Stimulated activated CD8-positive, alpha-beta memory T cell treated with anti-CD3 and anti-CD28 coated beads, Interleukin-15, amount 100 ng/mL, for 48 hours (primary cell): ENCODE data around the gene GIPC3.
"Not testable (repeated sequence)": the region's sequence is repeated elsewhere in the genome, so short reads cannot be mapped to it uniquely, and the experiment has no call there.

Source experiments
- DNase-seq, 2 donors: peaks; one replicate each; pipeline ENCODE4 v3.0.0-alpha.2; 2020; ENCODE audit warnings: low read depth in 2 of 2

Gene GIPC3

GRCh38 chr19:3576696-3577443 lies 8.4 kb upstream of the GIPC3 start:
- no peak for DNase-seq

- no peak for DNase-seq
Measured at GRCh38 chr19:3577723-3578344, 7.4 kb upstream of the GIPC3 start.

- DNase-seq = no peak
Measured at GRCh38 chr19:3578390-3578789, 6.9 kb upstream of the GIPC3 start.

DNA sequence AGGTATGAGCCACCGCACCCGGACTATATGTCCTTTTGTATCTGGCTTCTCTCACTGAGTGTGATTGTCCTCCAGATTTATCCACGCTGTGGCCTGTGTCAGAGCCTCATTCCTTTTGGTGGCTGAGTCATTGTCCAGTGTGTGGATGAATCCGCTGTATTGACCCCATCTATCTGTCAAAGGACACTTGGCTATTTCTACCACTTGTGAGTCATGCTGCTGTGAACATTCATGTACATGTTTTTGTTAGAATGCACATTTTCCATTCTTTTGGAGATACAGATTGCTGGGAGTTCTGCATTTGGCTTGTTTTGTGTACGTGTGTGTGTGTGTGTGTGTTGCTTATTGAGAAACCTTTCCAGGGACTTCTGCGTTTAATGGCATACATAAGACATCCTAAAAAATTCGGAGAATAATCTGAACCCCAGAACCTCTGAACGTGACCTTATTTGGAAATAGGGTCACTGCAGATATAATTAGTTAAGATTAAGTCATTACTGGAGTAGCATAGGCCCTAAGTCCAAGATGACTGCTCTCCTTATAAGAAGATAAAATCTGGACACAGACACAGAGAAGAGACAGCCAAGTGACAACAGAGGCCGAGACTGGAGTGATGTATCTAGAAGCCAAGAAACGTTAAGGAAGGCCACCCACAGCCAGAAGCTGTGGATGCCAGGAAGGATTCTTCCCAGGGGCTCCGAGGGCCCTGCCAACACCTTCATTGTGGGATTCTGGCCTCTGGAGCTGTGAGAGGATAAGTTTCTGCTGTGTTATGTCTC lies 4.9 kb upstream of the GIPC3 start:
- no peak for DNase-seq

- DNase-seq = not testable (repeated sequence)
Measured at GRCh38 chr19:3581792-3582191, 3.5 kb upstream of the GIPC3 start.

DNA sequence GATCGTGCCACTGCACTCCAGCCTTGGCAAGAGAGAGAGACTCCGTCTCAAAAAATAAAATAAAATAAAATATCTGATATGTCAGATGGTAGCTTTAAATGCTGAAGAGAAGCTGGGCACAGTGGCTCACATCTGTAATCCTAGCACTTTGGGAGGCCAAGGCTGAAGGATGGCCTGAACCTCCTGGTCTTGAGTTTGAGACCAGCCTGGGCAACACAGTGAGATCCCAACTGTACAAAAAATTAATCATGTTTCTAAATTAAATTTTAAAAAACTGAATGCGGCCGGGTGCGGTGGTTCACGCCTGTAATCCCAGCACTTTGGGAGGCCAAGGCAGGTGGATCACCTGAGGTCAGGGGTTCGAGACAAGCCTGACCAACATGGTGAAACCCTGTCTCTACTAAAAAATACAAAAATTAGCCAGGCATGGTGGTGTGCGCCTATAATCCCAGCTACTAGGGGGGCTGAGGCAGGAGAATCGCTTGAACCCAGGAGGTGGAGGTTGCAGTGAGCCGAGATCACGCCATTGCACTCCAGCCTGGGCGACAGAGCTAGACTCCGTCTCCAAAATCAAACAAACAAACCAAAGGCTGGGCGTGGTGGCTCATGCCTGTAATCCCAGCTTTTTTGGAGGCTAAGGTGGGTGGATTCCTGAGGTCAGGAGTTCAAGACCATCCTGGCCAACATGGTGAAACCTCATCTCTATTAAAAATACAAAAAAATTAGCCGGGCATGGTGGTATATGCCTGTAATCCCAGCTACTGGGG lies 1.1 kb upstream of the GIPC3 start:
- not testable (repeated sequence) for DNase-seq

GRCh38 chr19:3586127-3586626 lies 899 bp downstream of the GIPC3 start:
- no peak for DNase-seq

GRCh38 chr19:3586707-3587346 lies 1.5 kb downstream of the GIPC3 start:
- no peak for DNase-seq

GRCh38 chr19:3589439-3589838 lies 4.2 kb downstream of the GIPC3 start:
- no peak for DNase-seq

DNA sequence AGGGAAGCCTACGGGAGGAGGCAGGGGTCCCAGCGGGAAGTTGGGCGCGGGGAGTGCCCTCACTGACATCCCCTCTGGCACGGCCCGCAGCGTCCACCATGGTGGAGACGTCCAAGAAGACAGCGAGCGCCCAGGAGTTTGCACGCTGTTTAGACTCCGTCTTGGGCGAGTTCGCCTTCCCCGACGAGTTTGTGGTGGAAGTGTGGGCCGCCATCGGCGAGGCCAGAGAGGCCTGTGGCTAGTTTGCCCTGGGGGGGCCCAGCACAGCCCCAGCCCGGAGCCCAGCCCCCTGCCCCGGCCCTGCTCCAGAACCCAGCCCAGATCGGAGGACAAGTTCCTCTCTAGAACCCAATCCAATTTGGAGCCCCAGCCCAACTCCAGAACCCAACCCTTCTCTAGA lies 4.7 kb downstream of the GIPC3 start:
- DNase-seq = no peak

DNA sequence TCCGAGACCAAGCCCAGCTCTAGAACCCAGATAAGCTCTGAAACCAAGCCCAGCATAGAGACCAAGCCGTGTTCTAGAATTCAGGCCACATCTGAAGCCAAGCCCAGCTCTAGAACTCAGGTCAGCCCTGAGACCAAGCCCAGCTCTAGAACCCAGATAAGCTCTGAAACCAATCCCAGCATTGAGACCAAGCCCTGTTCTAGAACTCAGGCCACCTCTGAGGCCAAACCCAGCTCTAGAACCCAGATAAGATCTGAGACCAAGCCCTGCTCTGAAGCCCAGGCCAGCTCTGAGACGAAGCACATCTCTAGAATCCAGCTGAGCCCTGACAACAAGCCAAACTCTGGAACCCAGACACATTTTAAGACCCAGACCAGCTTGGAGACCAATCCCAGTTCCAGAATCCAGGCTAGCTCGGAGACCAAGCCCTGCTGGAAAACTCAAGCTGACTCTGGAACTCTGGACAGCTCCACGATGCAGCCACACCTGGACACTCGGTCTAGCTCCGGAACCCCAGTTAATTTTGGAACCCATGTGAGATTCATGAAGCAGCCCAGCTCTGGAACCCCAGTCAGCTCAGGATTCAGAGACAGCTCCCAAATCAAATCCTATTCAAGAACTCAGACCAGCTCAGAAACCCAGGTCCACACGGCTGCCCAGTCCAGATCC lies 5.8 kb downstream of the GIPC3 start:
- DNase-seq = no peak

DNA sequence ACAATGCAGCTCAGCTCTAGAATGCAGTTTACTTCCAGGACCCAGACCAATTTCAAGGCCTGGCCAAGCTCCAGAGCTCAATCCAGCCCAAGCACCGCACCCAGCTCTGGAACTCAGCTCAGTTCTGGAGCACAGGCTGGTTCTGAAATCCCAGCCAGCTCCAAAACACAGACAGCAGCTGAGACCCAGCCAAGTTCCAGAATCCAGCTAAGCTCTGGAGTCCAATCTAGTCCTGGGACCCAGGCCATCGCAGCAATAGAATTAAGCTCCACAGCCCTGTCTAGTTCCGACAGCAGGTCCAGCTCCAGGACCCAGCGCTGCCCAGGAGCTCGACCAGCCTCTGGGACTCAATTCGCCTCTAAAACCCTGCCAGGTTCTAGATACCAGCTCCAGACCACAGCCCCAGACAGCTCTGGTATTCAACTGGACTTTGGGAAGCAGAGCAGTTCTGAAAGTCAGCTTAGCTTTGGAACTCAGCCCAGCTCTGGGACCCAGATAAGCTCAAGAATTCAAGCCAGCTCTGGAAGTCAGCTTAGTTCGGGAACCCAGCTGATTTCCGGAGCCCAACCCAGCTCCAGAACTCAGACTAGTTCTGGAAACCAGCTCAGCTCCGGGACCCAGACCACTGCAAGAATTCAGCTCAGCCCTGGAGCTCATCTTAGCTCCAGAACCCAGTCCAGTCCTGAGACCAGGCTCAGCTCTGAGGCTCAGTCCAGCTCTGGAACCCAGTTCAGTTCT lies 6.8 kb downstream of the GIPC3 start:
- no peak for DNase-seq

DNA sequence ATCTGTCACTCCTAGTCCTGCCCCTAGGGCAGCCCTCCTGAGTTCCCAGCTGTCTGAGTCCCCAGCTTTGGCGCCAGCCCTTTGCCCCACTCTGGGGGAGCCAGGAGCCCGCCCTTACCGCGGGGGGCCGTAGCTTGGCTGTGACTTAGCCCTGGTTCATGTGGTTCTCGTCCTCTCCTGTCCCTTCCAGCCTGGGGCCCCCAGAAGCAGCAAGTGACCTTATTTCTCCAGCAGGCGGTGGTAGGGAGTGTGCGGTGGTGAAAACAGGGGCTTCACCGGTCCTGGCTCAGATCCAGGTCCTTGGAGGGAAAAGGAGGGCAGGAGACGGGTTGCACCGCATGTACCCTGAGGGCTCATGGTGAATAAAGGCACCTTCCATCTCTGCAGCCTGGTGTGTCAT lies 7.9 kb downstream of the GIPC3 start:
- no peak for DNase-seq

DNA sequence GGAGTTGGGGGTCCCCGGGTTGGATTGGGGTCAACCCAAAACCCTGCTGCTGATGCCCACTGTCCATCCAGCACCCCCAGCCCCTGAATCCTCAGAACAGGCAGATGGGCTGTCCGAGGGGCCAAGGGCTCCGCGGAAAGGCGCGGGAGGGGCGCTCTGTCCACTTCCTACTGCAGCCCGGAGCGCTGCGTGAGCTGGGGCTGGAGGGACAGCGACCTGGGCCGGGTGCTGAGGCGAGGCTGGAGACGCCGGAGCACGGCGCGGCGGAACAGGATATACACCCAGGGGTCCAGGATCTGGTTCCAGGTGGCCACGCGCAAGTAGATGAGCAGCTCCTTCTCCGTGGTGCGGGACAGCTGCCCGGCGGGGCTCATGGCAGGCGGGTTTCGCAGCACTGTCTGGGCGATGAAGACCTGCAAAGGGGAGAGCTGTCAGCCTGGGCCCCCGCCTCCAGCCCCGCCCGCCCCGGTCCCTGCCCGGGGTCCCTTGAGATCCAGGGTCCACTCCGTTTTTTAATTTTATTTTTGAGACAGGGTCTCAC lies 10.3 kb downstream of the GIPC3 start:
- DNase-seq = no peak

- DNase-seq = no peak
Measured at GRCh38 chr19:3599776-3600187, 14.5 kb downstream of the GIPC3 start.

GRCh38 chr19:3601021-3601420 lies 15.7 kb downstream of the GIPC3 start:
- no peak for DNase-seq

GRCh38 chr19:3603121-3603811 lies 18.0 kb downstream of the GIPC3 start:
- DNase-seq = no peak

GRCh38 chr19:3604227-3604986 lies 19.1 kb downstream of the GIPC3 start:
- no peak for DNase-seq

DNA sequence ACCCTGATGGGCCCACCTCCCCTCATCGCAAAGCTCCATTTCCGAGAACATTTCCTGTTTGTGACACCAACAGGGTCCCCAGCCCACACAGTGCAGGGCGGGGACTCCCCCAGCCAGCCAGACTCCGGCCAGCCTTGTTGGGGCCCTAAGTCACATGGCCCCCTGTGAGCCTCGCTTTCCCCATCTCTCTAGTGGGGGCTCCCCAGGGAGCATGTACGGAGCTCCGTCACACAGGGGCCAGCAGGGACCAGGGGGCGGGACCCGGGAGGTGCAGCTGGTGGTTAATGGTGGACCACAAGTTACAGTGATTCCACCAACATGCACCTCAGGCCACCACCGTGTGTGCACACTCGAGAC lies 19.7 kb downstream of the GIPC3 start:
- DNase-seq = no peak
